Type B pancreatic cell (in vitro differentiated cells): ENCODE measurements around the gene TIPARP. TPM values are rescaled to one million over a fixed set of nuclear protein-coding genes. Genes with fewer than 3 reads are reported as not detected.

Experiments
- DNase-seq: peaks from one replicate; pipeline ENCODE4 v3.0.0; 2021; ENCODE audit warnings: mixed read lengths; ENCODE audit not compliant: unreplicated experiment; ENCODE audit errors: extremely low spot score
- H3K27ac Mint-ChIP-seq: 2 replicates; pipeline ENCODE4 v1.8.0; 2021; ENCODE audit warnings: mild to moderate bottlenecking, mixed read lengths
- H3K27me3 Mint-ChIP-seq: 2 replicates; pipeline ENCODE4 v1.8.0; 2021; ENCODE audit warnings: mixed read lengths
- H3K36me3 Mint-ChIP-seq: 2 replicates; pipeline ENCODE4 v1.8.0; 2021; ENCODE audit warnings: mixed read lengths
- H3K4me1 Mint-ChIP-seq: one replicate; pipeline ENCODE4 v1.8.0; 2021; ENCODE audit warnings: mixed read lengths; ENCODE audit not compliant: unreplicated experiment
- H3K4me3 Mint-ChIP-seq: 2 replicates; pipeline ENCODE4 v1.8.0; 2021; ENCODE audit warnings: mild to moderate bottlenecking, mixed read lengths
- H3K9me3 Mint-ChIP-seq: 2 replicates; pipeline ENCODE4 v1.8.0; 2021; ENCODE audit warnings: mixed read lengths
- CTCF ChIP-seq: fragments of 200-600 bp; sonication (generic); conservative IDR thresholded peaks from 2 replicates; pipeline ENCODE4 v1.5.0; 2021; ENCODE audit warnings: antibody characterized with exemption, mild to moderate bottlenecking
- total RNA-seq: library from RNA; stranded (reverse); gene quantifications from 2 replicates; pipeline ENCODE4 v1.2.1, GENCODE V29; 2021; ENCODE audit warnings: low replicate concordance

The TIPARP gene
- total RNA-seq, 1 donor from 2014 or later: 37.5 TPM

GRCh38 chr3:156658732-156659090 lies 15.7 kb upstream of the TIPARP start:
- no peak overlapping the region for H3K27ac Mint-ChIP-seq
- no peak for DNase-seq
- peaks cover 4% of the 10 kb centered on the region for H3K9me3 Mint-ChIP-seq

GRCh38 chr3:156659260-156659659 lies 15.1 kb upstream of the TIPARP start:
- Mint-ChIP-seq H3K36me3 (no peaks in the 10 kb centered on the region), H3K9me3 (peaks cover 5% of the 10 kb centered on the region), H3K4me1 (peaks cover under 1% of the 10 kb centered on the region), H3K27ac (no peak overlapping the region), H3K27me3 (peaks cover 3% of the 10 kb centered on the region), H3K4me3 (no peak overlapping the region)
- DNase-seq: no peak
- TF ChIP-seq CTCF: no peak

More at GRCh38 chr3:156658732-156659090, 15.7 kb upstream of the TIPARP start:
- Mint-ChIP-seq H3K36me3 (no peaks in the 10 kb centered on the region), H3K27me3 (peaks cover 4% of the 10 kb centered on the region), H3K4me1 (no peaks in the 10 kb centered on the region), H3K4me3 (no peak overlapping the region)
- TF ChIP-seq CTCF: no peak

- no peak for DNase-seq
- Mint-ChIP-seq H3K27me3 (no peaks in the 10 kb centered on the region), H3K36me3 (no peaks in the 10 kb centered on the region), H3K27ac (no peak overlapping the region), H3K4me1 (peaks cover 18% of the 10 kb centered on the region), H3K4me3 (no peak overlapping the region), H3K9me3 (peaks cover 4% of the 10 kb centered on the region)
- no peak for TF ChIP-seq CTCF
These were observed 13.2 kb upstream of the TIPARP start for GRCh38 chr3:156661155-156661554.

GRCh38 chr3:156664011-156664830 lies 10.2 kb upstream of the TIPARP start:
- no peaks in the 10 kb centered on the region for H3K36me3 Mint-ChIP-seq
- no peak overlapping the region for H3K4me3 Mint-ChIP-seq
- no peaks in the 10 kb centered on the region for H3K27me3 Mint-ChIP-seq
- peaks cover 4% of the 10 kb centered on the region for H3K9me3 Mint-ChIP-seq
- TF ChIP-seq CTCF: no peak
- DNase-seq: no peak
- H3K4me1 Mint-ChIP-seq: peaks cover 24% of the 10 kb centered on the region
- H3K27ac Mint-ChIP-seq: no peak overlapping the region

- peaks cover 4% of the 10 kb centered on the region for H3K9me3 Mint-ChIP-seq
- H3K4me3 Mint-ChIP-seq: no peak overlapping the region
- H3K36me3 Mint-ChIP-seq: no peaks in the 10 kb centered on the region
- DNase-seq: no peak
- no peak overlapping the region for H3K27ac Mint-ChIP-seq
- no peaks in the 10 kb centered on the region for H3K27me3 Mint-ChIP-seq
- peaks cover 24% of the 10 kb centered on the region for H3K4me1 Mint-ChIP-seq
- TF ChIP-seq CTCF: no peak
These were observed 9.6 kb upstream of the TIPARP start for GRCh38 chr3:156664831-156665178.
